PFSK-1 (cell line): ENCODE data around the gene NPAS2.

Source experiments
- FOXP2 ChIP-seq: optimal IDR thresholded peaks from 2 replicates; pipeline ENCODE3; 2011; ENCODE audit warnings: borderline replicate concordance, control low read depth, inconsistent platforms; ENCODE audit not compliant: insufficient read depth; ENCODE audit errors: extremely low read length, extremely low read depth
- POLR2AphosphoS5 ChIP-seq: IDR thresholded peaks from 2 replicates; pipeline ENCODE4 v1.6.1; 2012; ENCODE audit warnings: low read depth, mild to moderate bottlenecking, control low read depth, low read length, moderate library complexity
- SIN3A ChIP-seq: IDR thresholded peaks from 2 replicates; pipeline ENCODE4 v1.6.1; 2012; ENCODE audit warnings: mild to moderate bottlenecking, low read length, moderate library complexity, borderline replicate concordance; ENCODE audit not compliant: insufficient read depth
- TAF1 ChIP-seq: IDR thresholded peaks from 2 replicates; pipeline ENCODE4 v1.6.1; 2012; ENCODE audit warnings: low read length, control low read depth, borderline replicate concordance; ENCODE audit not compliant: insufficient read depth
- TF ChIP-seq, protein P1 (sequence below), 2 experiments: IDR thresholded peaks; 2 replicates each; pipeline versions ENCODE4 v1.6.1 to v1.8.0; 2011 to 2012; ENCODE audit warnings: low read depth in 2 of 2, low read length in 2 of 2, control low read depth in 1 of 2, inconsistent platforms in 1 of 2, mild to moderate bottlenecking in 1 of 2, moderate library complexity in 1 of 2; ENCODE audit not compliant: insufficient read depth in 1 of 2

Gene NPAS2

GRCh38 chr2:100910111-100910510 lies 90.2 kb downstream of the NPAS2 start:
- TF ChIP-seq TAF1 (no peak), SIN3A (no peak)
- TF ChIP-seq, protein P1, sequence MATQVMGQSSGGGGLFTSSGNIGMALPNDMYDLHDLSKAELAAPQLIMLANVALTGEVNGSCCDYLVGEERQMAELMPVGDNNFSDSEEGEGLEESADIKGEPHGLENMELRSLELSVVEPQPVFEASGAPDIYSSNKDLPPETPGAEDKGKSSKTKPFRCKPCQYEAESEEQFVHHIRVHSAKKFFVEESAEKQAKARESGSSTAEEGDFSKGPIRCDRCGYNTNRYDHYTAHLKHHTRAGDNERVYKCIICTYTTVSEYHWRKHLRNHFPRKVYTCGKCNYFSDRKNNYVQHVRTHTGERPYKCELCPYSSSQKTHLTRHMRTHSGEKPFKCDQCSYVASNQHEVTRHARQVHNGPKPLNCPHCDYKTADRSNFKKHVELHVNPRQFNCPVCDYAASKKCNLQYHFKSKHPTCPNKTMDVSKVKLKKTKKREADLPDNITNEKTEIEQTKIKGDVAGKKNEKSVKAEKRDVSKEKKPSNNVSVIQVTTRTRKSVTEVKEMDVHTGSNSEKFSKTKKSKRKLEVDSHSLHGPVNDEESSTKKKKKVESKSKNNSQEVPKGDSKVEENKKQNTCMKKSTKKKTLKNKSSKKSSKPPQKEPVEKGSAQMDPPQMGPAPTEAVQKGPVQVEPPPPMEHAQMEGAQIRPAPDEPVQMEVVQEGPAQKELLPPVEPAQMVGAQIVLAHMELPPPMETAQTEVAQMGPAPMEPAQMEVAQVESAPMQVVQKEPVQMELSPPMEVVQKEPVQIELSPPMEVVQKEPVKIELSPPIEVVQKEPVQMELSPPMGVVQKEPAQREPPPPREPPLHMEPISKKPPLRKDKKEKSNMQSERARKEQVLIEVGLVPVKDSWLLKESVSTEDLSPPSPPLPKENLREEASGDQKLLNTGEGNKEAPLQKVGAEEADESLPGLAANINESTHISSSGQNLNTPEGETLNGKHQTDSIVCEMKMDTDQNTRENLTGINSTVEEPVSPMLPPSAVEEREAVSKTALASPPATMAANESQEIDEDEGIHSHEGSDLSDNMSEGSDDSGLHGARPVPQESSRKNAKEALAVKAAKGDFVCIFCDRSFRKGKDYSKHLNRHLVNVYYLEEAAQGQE (IDR thresholded peaks at IDR 0.05; ENCODE audit: insufficient read depth in 1 of 2, low read depth in 2 of 2, low read length in 2 of 2) = no peak

- TF ChIP-seq, protein P1 (IDR thresholded peaks at IDR 0.05; ENCODE audit: insufficient read depth in 1 of 2, low read depth in 2 of 2, low read length in 2 of 2) = no peak
- TF ChIP-seq FOXP2 (no peak), SIN3A (no peak), POLR2AphosphoS5 (no peak), TAF1 (no peak)
Measured at GRCh38 chr2:100919316-100919715, 99.4 kb downstream of the NPAS2 start.

- TF ChIP-seq FOXP2 (no peak), TAF1 (no peak), POLR2AphosphoS5 (no peak), SIN3A (no peak)
- TF ChIP-seq, protein P1 (IDR thresholded peaks at IDR 0.05; ENCODE audit: insufficient read depth in 1 of 2, low read depth in 2 of 2, low read length in 2 of 2) = no peak
Measured at GRCh38 chr2:100921685-100922161, 101.8 kb downstream of the NPAS2 start.

DNA sequence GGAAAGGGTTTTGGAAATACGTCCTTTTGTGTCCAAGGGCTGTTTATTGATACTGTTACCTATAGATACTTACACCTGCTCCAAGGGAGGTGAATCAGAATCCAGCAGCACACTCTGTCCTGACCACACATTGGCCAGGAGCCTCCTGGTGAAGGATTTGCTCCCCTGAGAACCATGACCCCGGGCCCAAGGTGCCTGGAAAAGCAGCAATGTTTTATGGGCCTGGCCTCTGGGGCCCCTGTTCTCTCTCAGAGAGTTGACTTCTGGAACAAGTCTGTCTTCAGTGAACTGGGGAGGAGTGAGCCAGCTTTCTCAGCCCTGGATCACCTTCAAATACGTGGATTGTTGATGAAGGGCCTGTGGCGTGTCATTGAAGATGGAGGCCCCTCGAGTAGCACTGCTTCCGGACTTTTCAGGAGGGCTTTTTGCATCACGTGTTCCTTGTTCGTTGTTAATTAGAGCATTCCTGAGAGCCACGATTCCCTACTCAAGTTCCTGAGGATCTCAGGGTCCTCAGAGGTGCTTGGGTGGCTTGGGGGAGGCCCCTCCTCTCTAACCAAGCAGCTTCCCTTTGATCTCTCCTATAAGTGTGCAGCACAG lies 103.6 kb downstream of the NPAS2 start:
- TF ChIP-seq TAF1 (no peak), SIN3A (no peak), POLR2AphosphoS5 (no peak), FOXP2 (no peak)
- TF ChIP-seq, protein P1 (IDR thresholded peaks at IDR 0.05; ENCODE audit: insufficient read depth in 1 of 2, low read depth in 2 of 2, low read length in 2 of 2) = no peak

- TF ChIP-seq POLR2AphosphoS5 (no peak), SIN3A (no peak)
Measured at GRCh38 chr2:100924122-100924519, 104.2 kb downstream of the NPAS2 start.
